Measurements from ENCODE around the gene ALG11. TPM values are rescaled to one million over a fixed set of nuclear protein-coding genes. Genes with fewer than 3 reads are reported as not detected.

Gene ALG11
- 34.0 and 37.8 TPM in 2 replicates for total RNA-seq
- long read RNA-seq, transcript ALG11-202 (4 exons, 2,558 nt): major isoform, 87 of 139 reads
- long read RNA-seq, transcript ALG11-203 (2 exons, 1,404 nt): minor isoform, 13 of 139 reads
- long read RNA-seq, partial matches to known transcripts: 2 of 139 reads
- long read RNA-seq, other reads (novel, unspliced or antisense): 35 of 139 reads

- Mint-ChIP-seq H3K27ac (ENCODE audit: unreplicated experiment) (peak within 1 kb of the TSS; percentile 98), H3K36me3 (ENCODE audit: low read depth) (peaks cover 12% of the 10 kb centered on the region), H3K27me3 (ENCODE audit: low read depth) (peaks cover 21% of the 10 kb centered on the region), H3K4me1 (peaks cover 19% of the 10 kb centered on the region), H3K9me3 (no peaks in the 10 kb centered on the region), H3K4me3 (peak within 1 kb of the TSS; percentile 100)
- no peak for TF ChIP-seq CTCF (conservative IDR thresholded peaks at IDR 0.05)
- peak; percentile 100 for DNase-seq (ENCODE audit: low read depth, low spot score)
These were observed at the start of gene ALG11 for GRCh38 chr13:52011632-52012511. ALG11 (plus strand) TSS chr13:52012398; CDS start chr13:52012419, 21 bp downstream.

GRCh38 chr13:51966186-51966585 is 46.0 kb upstream of the ALG11 start:
- H3K36me3 Mint-ChIP-seq (ENCODE audit: low read depth): no peaks in the 10 kb centered on the region
- TF ChIP-seq CTCF (conservative IDR thresholded peaks at IDR 0.05): no peak

GRCh38 chr13:51967482-51968446 is 44.4 kb upstream of the ALG11 start:
- no peak overlapping the region for H3K27ac Mint-ChIP-seq (ENCODE audit: unreplicated experiment)
- no peak for TF ChIP-seq CTCF (conservative IDR thresholded peaks at IDR 0.05)
- H3K4me1 Mint-ChIP-seq: no peaks in the 10 kb centered on the region
- no peak for DNase-seq (ENCODE audit: low read depth, low spot score)
- no peaks in the 10 kb centered on the region for H3K36me3 Mint-ChIP-seq (ENCODE audit: low read depth)
- no peaks in the 10 kb centered on the region for H3K9me3 Mint-ChIP-seq
- no peak overlapping the region for H3K4me3 Mint-ChIP-seq
- no peaks in the 10 kb centered on the region for H3K27me3 Mint-ChIP-seq (ENCODE audit: low read depth)

More at GRCh38 chr13:51966186-51966585, 46.0 kb upstream of the ALG11 start:
- Mint-ChIP-seq H3K4me1 (no peaks in the 10 kb centered on the region), H3K27ac (ENCODE audit: unreplicated experiment) (no peak overlapping the region), H3K9me3 (no peaks in the 10 kb centered on the region), H3K27me3 (ENCODE audit: low read depth) (no peaks in the 10 kb centered on the region), H3K4me3 (no peak overlapping the region)
- no peak for DNase-seq (ENCODE audit: low read depth, low spot score)

GRCh38 chr13:51970349-51970748 is 41.8 kb upstream of the ALG11 start:
- Mint-ChIP-seq H3K27ac (ENCODE audit: unreplicated experiment) (no peak overlapping the region), H3K4me1 (no peaks in the 10 kb centered on the region), H3K27me3 (ENCODE audit: low read depth) (no peaks in the 10 kb centered on the region), H3K9me3 (no peaks in the 10 kb centered on the region), H3K36me3 (ENCODE audit: low read depth) (no peaks in the 10 kb centered on the region), H3K4me3 (no peak overlapping the region)
- no peak for DNase-seq (ENCODE audit: low read depth, low spot score)
- no peak for TF ChIP-seq CTCF (conservative IDR thresholded peaks at IDR 0.05)
